Posterior vena cava (tissue), 2 donors: ENCODE results near the gene KDM1A. TPM values are rescaled to one million over a fixed set of nuclear protein-coding genes. Genes with fewer than 3 reads are reported as not detected.
A peak's percentile ranks its signal among the peaks of the same experiment; 100 is the strongest.
"Not testable (repeated sequence)": the region's sequence is repeated elsewhere in the genome, so short reads cannot be mapped to it uniquely, and the experiment has no call there.

Experiments used
- DNase-seq: peaks from one replicate; pipeline ENCODE4 v3.0.0-alpha.2; 2020; ENCODE audit warnings: low spot score
- intact Hi-C, 2 donors: fragments of 100-400 bp; cut with DNase I; formaldehyde crosslinking; loops; one replicate each; pipeline versions ENCODE4 v1.14.1 to v1.14.2; 2022 to 2023
- long read RNA-seq, 2 donors: library from polyadenylated mRNA; unstranded; transcript quantifications; one replicate each; pipeline ENCODE4 v2.0.0, GENCODE V29; 2020 to 2021
- total RNA-seq, 2 donors: library from RNA; stranded (reverse); fragmentation: NEBNext Ultra II Directional; extraction: Animal tissue kit (Norgen Biotek cat#: 25700); gene quantifications; one replicate each; pipeline ENCODE4 v1.2.1, GENCODE V29; 2021
- donor health status: DM: yes; HTN: yes; CAD: no.
- donor health status: DM: yes; HTN: yes; CAD: no.

The KDM1A gene
- 10 to 100 TPM; 31.1 to 34.0 TPM for total RNA-seq
- long read RNA-seq, donor 1, transcript KDM1A-201 (19 exons, 3,033 nt), result major isoform, 10 of 32 reads
- long read RNA-seq, donor 1, partial matches to known transcripts, result 5 of 32 reads
- long read RNA-seq, donor 1, other reads (novel, unspliced or antisense), result 16 of 32 reads
- long read RNA-seq, donor 2, partial matches to known transcripts, result 4 of 5 reads
- long read RNA-seq, donor 2, other reads (novel, unspliced or antisense), result 0 of 5 reads

DNA sequence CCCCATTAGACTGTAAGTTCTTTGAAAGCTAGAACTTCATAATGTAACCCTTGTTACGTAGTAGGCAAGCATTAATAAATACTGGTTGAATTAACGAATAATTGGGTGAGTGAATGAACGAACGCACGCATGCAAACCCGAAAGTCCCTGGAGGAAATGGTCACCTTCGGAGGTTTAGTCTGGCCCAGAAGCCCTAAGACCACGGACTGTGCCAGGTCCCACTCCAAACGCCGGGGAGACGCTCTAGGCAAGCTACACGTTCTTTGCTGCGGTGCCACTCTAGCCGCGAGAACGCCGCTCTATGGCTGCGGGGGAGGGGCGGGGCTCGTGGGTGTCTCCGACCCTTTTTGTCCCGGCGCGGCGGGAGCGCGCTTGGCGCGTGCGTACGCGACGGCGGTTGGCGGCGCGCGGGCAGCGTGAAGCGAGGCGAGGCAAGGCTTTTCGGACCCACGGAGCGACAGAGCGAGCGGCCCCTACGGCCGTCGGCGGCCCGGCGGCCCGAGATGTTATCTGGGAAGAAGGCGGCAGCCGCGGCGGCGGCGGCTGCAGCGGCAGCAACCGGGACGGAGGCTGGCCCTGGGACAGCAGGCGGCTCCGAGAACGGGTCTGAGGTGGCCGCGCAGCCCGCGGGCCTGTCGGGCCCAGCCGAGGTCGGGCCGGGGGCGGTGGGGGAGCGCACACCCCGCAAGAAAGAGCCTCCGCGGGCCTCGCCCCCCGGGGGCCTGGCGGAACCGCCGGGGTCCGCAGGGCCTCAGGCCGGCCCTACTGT lies at the start of gene KDM1A:
Gene KDM1A, plus strand, starts transcription at position 375 of the 769 bp plus-strand sequence. Its CDS starts 129 bp downstream, at position 504.
- intact Hi-C loops, result no loop called here
- DNase-seq, result peak; percentile 99

DNA sequence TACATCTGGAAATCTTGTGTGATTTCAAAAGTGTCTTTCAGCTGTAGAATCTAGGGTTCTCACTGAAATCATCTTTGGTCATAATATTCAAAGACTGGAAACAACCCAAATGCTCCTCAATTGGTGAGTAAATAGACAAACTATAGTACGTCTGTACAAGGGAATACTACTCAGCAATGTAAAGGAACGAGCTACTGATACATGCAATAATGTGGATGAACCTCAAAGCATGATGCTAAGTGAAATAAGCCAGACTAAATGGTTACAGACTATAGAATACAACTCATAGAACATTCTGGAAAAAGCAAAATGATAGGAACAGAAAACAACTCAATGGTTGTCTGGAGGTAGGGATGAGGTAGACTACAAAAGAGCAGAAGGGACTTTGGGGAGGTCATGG lies 49.2 kb upstream of the KDM1A start:
- no peak for DNase-seq
- intact Hi-C loops, result loop anchor here (10.0 kb wide), 1 partner anchor 215 kb away; no protein-coding TSS in a partner anchor

DNA sequence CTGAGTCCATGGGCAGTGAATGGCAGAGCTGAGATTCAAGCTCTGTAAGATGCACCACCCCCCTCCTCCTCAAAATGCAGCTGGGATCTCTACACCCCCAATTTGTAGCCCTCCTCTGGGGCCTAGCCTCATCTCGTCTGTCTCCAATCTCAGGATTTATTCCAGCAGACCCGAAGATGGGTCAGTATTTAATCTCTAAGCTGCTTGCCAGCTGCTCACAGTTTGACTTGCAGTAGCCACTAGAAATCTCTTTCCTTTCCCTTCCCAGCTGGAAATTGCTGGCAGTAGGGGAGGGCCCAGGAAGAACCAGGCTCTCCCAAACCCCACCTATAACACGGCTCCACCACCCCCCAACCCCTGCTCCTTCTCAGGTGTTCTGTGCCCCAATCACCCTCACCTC lies 48.1 kb upstream of the KDM1A start:
- no peak for DNase-seq
- intact Hi-C loops, result loop anchor here (10.0 kb wide), 1 partner anchor 214 kb away; no protein-coding TSS in a partner anchor

DNA sequence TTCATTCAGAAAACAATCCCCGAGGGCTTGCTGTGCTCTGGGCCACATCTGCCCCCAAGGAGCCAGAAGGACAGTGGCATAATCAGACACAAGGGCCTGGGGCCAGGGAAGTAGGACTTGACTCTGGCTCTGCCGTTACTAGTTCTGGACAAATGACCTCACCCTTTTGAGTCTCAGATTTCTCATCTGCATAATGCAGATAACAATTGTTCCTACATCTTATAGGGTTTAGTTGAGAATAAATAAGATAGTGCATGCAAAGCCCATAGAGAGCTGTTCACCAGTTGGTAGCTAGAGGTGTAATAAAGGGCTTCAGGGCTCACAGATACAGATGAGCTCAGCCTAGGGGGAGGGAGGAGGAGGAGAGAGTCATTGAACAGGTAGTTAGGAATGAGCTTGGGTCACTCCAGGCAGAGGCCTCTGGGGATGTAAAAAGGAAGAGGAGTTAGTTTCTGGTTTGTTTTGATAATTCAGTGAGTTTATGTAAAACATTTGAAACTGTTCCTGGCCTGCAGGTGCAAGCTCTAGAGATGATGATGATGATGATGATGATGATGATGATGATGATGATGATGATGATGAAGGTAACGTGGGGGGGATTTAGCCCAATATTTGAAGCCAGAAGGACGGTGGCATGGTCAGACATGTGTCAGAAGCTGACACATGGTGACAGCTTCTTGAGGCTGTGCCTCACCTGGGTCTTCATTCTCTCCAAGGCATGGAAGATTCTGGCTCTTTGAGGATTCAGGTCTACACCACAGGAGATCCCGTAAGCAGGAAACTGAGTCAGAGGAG lies 47.5 kb upstream of the KDM1A start:
- DNase-seq, result peak; percentile 9
- intact Hi-C loops, result loop anchor here (10.0 kb wide), 1 partner anchor 213 kb away; no protein-coding TSS in a partner anchor

DNA sequence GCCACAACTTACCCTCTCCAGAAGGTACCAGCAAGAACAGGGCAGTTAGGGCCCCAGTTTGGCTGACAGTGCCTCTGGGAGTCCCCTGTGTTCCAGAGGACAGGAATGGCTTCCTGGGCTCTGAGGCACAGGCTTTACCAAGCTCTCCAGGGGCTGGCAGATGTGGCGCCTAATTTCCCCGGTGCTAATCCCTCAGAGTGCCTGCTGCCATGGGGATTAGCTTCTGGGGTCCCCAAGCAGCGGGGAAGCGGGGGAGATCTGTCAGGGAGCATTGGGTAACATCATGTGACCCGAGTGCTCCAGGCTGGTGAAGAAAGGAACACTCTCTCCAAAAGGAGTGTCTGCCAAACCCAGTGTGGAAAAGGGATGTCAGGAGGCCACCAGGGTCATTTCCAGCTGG lies 46.5 kb upstream of the KDM1A start, which contains the start of gene LACTBL1:
Gene LACTBL1, minus strand, starts transcription at position 107 of the 400 bp plus-strand sequence. CDS start 550 bp downstream, outside the sequence.
- intact Hi-C loops, result loop anchor here (10.0 kb wide), 1 partner anchor 212 kb away; no protein-coding TSS in a partner anchor
- peak; percentile 57 for DNase-seq

DNA sequence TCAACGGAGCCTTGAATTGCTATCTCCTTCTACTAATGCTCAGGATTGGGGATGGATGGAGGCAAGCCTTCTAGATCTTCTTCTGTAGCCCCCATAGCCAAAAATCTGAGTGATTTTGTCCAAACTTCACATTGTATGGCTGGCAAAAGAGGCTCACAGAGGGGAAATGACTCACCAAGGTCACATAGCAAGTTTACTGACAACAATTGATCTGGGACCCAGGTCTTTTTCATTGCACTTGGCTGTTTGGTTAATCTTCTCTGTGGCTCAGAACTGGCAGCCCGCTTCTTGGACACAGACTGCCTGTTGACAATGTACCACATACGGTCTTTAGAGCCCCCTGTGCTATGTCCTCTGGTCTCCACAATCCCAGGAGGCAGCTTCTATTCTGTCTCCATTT lies 43.6 kb upstream of the KDM1A start:
- intact Hi-C loops, result loop anchor here (10.0 kb wide), 1 partner anchor 209 kb away; no protein-coding TSS in a partner anchor
- DNase-seq, result no peak

DNA sequence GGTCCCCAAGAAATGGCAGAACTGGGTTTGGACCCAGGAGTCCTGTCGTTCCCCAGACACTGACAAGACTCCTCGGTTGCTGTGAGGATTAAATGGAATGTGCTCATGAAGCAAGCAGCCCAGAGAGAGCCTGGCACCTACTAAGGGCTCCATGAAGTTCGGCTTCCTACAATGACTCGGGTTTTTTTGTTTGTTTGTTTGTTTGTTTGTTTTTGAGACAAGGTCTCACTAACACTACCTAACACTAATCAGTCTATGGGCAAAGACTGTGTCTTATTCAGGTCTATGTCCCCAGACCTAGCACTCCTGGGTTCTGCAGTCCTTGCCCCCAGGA lies 43.2 kb upstream of the KDM1A start:
- DNase-seq, result no peak
- intact Hi-C loops, result loop anchor here (10.0 kb wide), 1 partner anchor 209 kb away; no protein-coding TSS in a partner anchor

DNA sequence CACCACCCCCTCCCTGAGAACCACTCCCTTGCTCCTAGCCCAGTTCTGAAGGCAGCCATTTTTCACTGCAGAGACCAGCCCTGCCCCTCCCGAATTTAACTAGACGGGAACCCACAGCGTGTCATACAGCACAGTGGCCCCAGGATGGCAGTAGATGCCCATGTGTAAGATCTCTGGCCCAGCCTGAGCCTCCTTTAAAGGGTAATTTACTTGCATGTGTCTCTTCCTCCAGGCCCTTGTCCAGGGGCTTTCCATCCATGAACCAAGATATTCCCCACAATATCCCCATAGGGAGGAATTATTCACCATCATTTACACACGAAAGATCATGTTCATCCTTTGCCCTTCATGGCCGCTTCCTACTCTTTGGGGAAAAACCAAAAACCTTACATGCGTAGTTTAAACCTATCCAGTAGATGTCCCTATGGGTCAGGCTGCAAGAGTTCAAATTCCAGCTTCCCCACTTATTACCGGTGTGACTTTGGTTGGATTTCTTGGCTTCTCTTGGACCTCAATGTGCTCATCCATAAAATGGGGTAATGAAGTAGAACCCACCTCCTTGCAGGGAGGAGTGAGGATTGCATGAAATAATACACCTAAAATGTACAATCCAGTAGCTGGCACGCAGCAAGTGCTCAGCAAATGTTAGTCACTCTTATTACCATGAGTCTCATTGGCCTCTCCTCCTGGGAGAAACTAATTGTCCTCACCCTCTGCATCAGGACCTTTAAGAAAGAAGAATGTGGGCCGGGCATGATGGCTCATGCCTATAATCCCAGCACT lies 42.6 kb upstream of the KDM1A start:
- intact Hi-C loops, result loop anchor here (10.0 kb wide), 1 partner anchor 208 kb away; no protein-coding TSS in a partner anchor
- DNase-seq, result peak; percentile 84

DNA sequence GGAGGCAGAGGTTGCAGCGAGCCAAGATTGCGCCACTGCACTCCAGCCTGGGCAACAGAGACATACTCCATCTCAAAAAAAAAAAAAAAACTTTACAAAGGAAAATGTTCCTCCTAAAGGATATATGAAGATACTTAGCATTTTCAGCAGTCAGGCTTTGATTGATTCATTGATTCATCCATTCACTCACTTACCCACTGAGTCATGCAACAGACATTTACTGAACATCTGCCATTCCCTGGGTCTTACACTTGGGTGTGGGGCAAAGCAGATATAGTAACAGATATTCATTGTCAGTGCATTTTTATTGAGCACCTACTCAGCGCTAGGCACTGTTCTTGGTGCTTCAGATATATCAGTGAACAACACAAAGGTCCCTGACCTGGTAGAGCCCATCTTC lies 41.0 kb upstream of the KDM1A start:
- DNase-seq, result no peak
- intact Hi-C loops, result loop anchor here (10.0 kb wide), 1 partner anchor 207 kb away; no protein-coding TSS in a partner anchor

DNA sequence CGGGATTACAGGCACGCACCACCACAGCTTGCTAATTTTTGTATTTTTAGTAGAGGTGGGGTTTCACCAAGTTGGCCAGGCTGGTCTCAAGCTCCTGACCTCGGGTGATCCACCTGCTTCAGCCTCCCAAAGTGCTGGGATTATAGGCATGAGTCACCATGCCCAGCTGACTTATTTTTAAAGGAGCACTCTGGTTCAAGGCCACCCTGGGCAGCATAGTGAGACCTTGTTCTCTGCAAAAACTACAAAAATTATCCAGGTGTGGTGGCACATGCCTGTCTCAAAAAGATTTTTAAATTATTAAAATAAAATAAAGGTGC lies 38.8 kb upstream of the KDM1A start:
- DNase-seq, intact Hi-C loops: not testable (repeated sequence)

DNA sequence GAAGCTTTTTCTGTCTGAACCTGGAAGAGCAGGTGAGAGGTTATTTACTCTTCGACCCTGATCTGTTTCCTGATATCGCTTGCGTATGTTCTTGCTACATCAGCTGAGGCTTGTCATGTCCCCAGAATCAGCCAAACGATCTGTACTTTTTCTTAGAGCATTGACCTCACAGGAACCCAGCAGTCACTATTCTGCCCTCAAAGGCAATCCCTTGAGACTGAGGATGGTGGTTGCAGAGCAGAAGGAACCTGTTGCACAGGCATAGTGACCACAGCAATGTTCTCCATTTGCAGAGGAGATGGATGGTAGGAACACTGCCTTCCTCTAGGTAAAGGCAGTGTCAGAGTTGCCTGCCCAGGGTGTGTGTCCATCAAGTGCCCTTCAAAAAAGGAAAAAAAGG lies 35.3 kb upstream of the KDM1A start:
- intact Hi-C loops, result no loop called here
- no peak for DNase-seq

DNA sequence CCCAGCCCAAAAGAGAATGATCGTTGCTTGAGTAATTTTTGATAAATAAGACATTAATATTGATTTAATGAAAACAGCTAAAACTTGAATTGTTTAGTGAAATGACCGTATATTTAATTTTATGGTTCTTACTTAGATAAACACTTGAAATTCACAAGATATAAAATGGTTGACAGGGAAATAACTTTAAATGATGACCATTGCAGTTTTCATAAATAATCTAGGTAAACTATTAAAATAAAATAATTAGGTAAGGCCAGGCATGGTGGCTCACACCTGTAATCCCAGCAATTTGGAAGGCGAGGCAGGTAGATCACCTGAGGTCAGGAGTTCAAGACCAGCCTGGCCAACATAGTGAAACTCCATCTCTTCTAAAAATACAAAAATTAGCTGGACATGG lies 26.9 kb upstream of the KDM1A start:
- DNase-seq, intact Hi-C loops: not testable (repeated sequence)

DNA sequence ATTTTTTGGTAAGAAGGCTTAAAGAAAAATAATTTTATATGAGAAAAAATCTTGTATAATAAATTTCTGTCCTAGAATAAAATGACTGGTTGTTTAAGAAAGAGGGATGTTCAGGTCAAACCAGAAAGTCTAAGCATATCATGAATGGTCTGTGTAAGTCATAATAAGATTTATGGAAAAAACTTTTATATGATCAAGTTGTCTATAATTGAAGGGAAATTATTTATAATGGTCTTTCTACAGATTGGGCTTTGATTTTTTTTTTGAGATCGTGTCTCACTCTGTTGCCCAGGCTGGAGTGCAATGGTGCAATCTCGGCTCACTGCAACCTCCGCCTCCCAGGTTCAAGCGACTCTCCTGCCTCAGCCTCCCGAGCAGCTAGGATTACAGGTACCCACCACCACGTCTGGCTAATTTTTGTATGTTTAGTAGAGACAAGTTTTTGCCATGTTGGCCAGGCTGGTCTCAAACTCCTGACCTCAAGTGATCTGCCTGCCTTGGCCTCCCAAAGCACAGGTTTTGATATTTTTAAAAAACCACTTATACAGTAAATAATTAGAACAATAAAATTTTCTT lies 26.0 kb upstream of the KDM1A start:
- DNase-seq, intact Hi-C loops: not testable (repeated sequence)

DNA sequence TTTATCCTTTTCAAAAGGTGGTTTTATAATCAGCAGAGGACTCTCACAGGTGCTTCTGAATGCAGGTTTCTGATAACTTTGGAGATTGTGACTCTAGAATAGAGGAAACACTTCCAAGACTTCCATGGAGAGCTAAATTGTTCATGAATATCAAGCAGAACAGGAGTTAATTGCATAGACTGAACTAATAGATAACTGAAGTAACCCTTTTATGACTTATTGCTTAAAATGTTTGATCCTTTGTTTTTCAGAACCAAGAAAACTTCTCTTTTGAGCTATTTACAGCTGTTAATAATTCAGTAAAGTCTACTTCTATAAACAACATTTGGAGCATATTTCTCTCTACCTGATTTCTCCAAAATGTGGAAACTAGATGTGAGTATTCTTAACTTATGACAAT lies 23.5 kb upstream of the KDM1A start:
- no peak for DNase-seq
- intact Hi-C loops, result no loop called here

DNA sequence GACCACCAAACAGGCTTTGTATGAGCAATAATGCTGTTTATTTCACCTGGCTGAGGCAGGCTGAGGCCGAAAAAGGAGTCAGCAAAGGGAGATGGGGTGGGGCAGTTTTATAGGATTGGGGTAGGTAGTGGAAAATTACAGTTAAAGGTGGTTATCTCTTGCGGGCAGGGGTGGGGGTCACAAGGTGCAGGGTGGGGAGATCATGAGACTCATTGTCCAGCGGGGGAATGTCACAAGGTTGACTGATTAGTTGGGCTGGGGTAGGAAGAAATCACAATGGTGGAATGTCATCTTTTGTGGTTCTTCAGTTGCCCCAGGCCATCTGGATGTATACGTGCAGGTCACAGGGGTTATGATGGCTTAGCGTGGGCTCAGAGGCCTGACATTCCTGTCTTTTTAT lies 21.7 kb upstream of the KDM1A start:
- intact Hi-C loops, DNase-seq: not testable (repeated sequence)

DNA sequence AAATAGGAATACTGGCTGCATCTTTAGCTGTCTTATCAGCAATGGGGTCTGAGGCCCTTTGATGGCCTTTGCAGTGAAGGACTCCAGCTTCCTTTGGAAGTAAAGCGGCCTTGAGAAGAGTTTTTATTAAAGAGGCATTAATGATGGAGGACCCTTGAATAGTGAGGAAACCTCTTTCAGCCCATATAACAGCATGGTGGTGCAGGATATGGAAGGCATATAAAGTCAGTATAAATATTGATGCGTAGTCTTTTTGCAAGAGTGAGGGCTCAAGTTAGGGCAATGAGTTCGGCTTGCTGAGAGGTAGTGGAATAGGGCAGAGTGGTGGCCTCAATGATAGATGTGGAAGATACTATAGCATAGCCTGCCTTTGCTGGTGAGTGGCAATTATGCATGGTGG lies 19.1 kb upstream of the KDM1A start:
- intact Hi-C loops, DNase-seq: not testable (repeated sequence)

DNA sequence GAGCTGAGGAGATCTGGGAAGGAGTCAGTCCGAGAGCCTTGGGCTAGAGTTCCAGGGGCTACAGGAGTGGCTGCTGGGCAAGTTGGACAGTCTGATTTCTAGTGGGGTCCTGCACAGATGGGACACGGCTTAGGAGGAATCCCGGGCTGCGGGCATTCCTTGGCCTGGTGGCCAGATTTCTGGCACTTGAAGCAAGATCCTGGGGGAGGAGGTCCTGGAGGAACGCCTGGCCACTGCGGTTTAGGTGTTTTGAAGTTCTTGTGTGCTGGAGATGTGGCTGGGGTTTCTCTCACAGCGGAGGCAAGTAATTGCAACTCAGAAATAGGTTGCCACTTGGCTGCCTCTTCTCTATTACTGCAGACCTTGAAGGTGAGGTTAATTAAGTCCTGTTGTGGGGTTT lies 17.1 kb upstream of the KDM1A start:
- intact Hi-C loops, DNase-seq: not testable (repeated sequence)

DNA sequence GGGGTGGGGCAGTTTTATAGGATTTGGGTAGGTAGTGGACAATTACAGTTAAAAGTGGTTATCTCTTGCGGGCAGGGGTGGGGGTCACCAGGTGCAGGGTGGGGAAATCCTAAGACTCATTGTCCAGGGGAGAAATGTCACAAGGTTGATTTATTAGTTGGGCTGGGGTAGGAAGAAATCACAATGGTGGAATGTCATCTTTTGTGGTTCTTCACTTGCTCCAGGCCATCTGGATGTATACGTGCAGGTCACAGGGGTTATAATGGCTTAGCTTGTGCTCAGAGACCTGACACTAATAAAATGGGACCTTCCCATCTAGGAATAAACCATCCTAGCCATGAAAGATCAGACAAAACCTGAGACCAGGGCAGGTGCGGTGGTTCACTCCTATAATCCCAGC lies 15.2 kb upstream of the KDM1A start:
- no peak for DNase-seq
- intact Hi-C loops, result no loop called here

DNA sequence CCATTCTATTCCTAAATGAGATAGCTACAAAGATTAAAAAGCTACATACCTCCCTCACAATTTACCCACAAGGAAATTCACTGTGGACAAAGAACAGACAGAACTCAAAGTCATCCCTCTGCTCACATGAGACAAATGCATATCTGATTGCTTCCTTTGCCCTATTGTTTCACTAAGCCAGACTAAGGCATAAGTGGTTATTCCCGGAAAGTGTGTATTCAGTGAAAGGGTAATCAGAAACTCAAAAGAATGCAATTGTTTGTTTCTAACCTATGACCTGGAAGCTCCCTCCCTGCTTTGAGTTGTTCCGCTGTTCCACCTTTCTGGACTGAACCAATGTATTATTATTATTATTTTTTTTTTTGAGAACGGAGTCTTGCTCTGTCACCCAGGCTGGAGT lies 14.5 kb upstream of the KDM1A start:
- DNase-seq, intact Hi-C loops: not testable (repeated sequence)
